ENCODE data around the gene RMRP. TPM values are rescaled to one million over a fixed set of nuclear protein-coding genes. Genes with fewer than 3 reads are reported as not detected.

Gene RMRP
- total and polyA plus RNA-seq, 9 of the 15 experiments (the other 6 are each of a cell fraction or from before 2014, with no cell fraction given): 75.7 to 89,974 (median 13,378) TPM; not detected in 3

- TF ChIP-seq TARDBP (IDR thresholded peaks at IDR 0.05) (0 out of 2 replicates have a peak, but pooled peaks have one; percentile 55), CGGBP1 (CRISPR knock-in tag; IDR thresholded peaks at IDR 0.05) (no peak), MAFF (IDR thresholded peaks at IDR 0.05; ENCODE audit: low read length) (no peak), CHAMP1 (IDR thresholded peaks at IDR 0.05) (no peak), MLLT1 (IDR thresholded peaks at IDR 0.05) (no peak; a peak in 1 of 4 replicates), VEZF1 (CRISPR knock-in tag; IDR thresholded peaks at IDR 0.05) (peak; percentile 22; the same call in 1 of the 2 replicates), HMG20A (CRISPR knock-in tag; conservative IDR thresholded peaks at IDR 0.05) (no peak), DDX20 (tag; IDR thresholded peaks at IDR 0.05; ENCODE audit: low read depth) (no peak), KLF1 (tag; IDR thresholded peaks at IDR 0.05) (peak; percentile 59; the same call in 1 of the 2 replicates), GMEB1 (CRISPR knock-in tag; IDR thresholded peaks at IDR 0.05) (no peak), MAFG (tag; conservative IDR thresholded peaks at IDR 0.05) (no peak), HOXB6 (CRISPR knock-in tag; IDR thresholded peaks at IDR 0.05; ENCODE audit: borderline replicate concordance) (no peak), THRAP3 (IDR thresholded peaks at IDR 0.05; ENCODE audit: borderline replicate concordance) (no peak), HOMEZ (CRISPR knock-in tag; IDR thresholded peaks at IDR 0.05) (no peak), POLR2B (IDR thresholded peaks at IDR 0.05; ENCODE audit: low read depth, partially characterized antibody) (peak; percentile 58), HDAC2 (IDR thresholded peaks at IDR 0.05) (0 out of 2 replicates have a peak, but pooled peaks have one; percentile 33)
Measured at GRCh38 chr9:35658137-35658967, 533 bp upstream of the RMRP start, which contains the start of gene CCDC107 (continued).
